MG63 (cell line): ENCODE data around the gene SIRT2. TPM values are rescaled to one million over a fixed set of nuclear protein-coding genes. Genes with fewer than 3 reads are reported as not detected.

Source experiments
- DNase-seq: peaks from one replicate; pipeline ENCODE4 v3.0.0-alpha.2; 2020
- H3K27me3 ChIP-seq: fragments of 250-450 bp; sonication (Bioruptor Pico); 2 replicates; pipeline ENCODE4 v1.5.1; 2020; ENCODE audit warnings: mild to moderate bottlenecking, moderate library complexity
- H3K36me3 ChIP-seq: fragments of 250-450 bp; sonication (Bioruptor Pico); 2 replicates; pipeline ENCODE4 v1.5.1; 2020; ENCODE audit warnings: mild to moderate bottlenecking, moderate library complexity
- H3K4me3 ChIP-seq: fragments of 250-450 bp; sonication (Bioruptor Pico); 2 replicates; pipeline ENCODE4 v1.5.1; 2020; ENCODE audit warnings: mild to moderate bottlenecking, moderate library complexity
- H3K9me3 ChIP-seq: fragments of 250-450 bp; sonication (Bioruptor Pico); 2 replicates; pipeline ENCODE4 v1.5.1; 2020; ENCODE audit warnings: mild to moderate bottlenecking, moderate library complexity
- total RNA-seq: library from RNA; depleted of rRNA; stranded (reverse); fragments of >200 nt; shearing (Covaris generic); gene quantifications from 2 replicates; pipeline ENCODE4 v1.2.3, GENCODE V29; 2014; ENCODE audit warnings: low replicate concordance

The SIRT2 gene
- total RNA-seq, 1 experiment from 2014 or later = 72.9 TPM

GRCh38 chr19:38928391-38929001, 29.1 kb upstream of the SIRT2 start:
- Histone ChIP-seq H3K27me3 (no peaks in the 10 kb centered on the region), H3K9me3 (no peaks in the 10 kb centered on the region; the same call in 1 of the 2 replicates), H3K36me3 (peaks cover 63% of the 10 kb centered on the region), H3K4me3 (no peak overlapping the region)
- DNase-seq = no peak

GRCh38 chr19:38924388-38924787, 25.0 kb upstream of the SIRT2 start:
- Histone ChIP-seq H3K4me3 (no peak overlapping the region), H3K9me3 (no peaks in the 10 kb centered on the region), H3K36me3 (peaks cover 49% of the 10 kb centered on the region), H3K27me3 (no peaks in the 10 kb centered on the region)
- no peak for DNase-seq

- Histone ChIP-seq H3K27me3 (no peaks in the 10 kb centered on the region), H3K4me3 (no peak overlapping the region), H3K36me3 (peaks cover 36% of the 10 kb centered on the region), H3K9me3 (no peaks in the 10 kb centered on the region)
- DNase-seq = no peak
Measured at GRCh38 chr19:38922482-38922881, 23.1 kb upstream of the SIRT2 start.

- no peaks in the 10 kb centered on the region for H3K9me3 ChIP-seq
- no peak overlapping the region for H3K4me3 ChIP-seq
- no peak for DNase-seq
- H3K27me3 ChIP-seq = no peaks in the 10 kb centered on the region
- peaks cover 36% of the 10 kb centered on the region for H3K36me3 ChIP-seq
Measured at GRCh38 chr19:38921420-38922274, 22.2 kb upstream of the SIRT2 start.

GRCh38 chr19:38920602-38921419, 21.4 kb upstream of the SIRT2 start:
- Histone ChIP-seq H3K9me3 (no peaks in the 10 kb centered on the region), H3K27me3 (no peaks in the 10 kb centered on the region), H3K4me3 (no peak overlapping the region), H3K36me3 (peaks cover 28% of the 10 kb centered on the region)
- no peak for DNase-seq

GRCh38 chr19:38919837-38920601, 20.6 kb upstream of the SIRT2 start:
- no peak for DNase-seq
- Histone ChIP-seq H3K27me3 (no peaks in the 10 kb centered on the region), H3K36me3 (peaks cover 20% of the 10 kb centered on the region), H3K4me3 (no peak overlapping the region), H3K9me3 (no peaks in the 10 kb centered on the region)

GRCh38 chr19:38918526-38918925, 19.1 kb upstream of the SIRT2 start:
- peaks cover 10% of the 10 kb centered on the region for H3K36me3 ChIP-seq
- H3K27me3 ChIP-seq = no peaks in the 10 kb centered on the region
- H3K9me3 ChIP-seq = no peaks in the 10 kb centered on the region

GRCh38 chr19:38917921-38918491, 18.6 kb upstream of the SIRT2 start:
- peak; percentile 22 for DNase-seq
- no peak overlapping the region for H3K4me3 ChIP-seq
- H3K27me3 ChIP-seq = no peaks in the 10 kb centered on the region
- H3K9me3 ChIP-seq = no peaks in the 10 kb centered on the region
- peaks cover 10% of the 10 kb centered on the region for H3K36me3 ChIP-seq

More at GRCh38 chr19:38918526-38918925, 19.1 kb upstream of the SIRT2 start:
- no peak for DNase-seq
- no peak overlapping the region for H3K4me3 ChIP-seq

GRCh38 chr19:38917516-38917915, 18.1 kb upstream of the SIRT2 start:
- no peak overlapping the region for H3K4me3 ChIP-seq
- DNase-seq = no peak
- no peaks in the 10 kb centered on the region for H3K27me3 ChIP-seq
- peaks cover 9% of the 10 kb centered on the region for H3K36me3 ChIP-seq
- no peaks in the 10 kb centered on the region for H3K9me3 ChIP-seq

- Histone ChIP-seq H3K27me3 (no peaks in the 10 kb centered on the region), H3K9me3 (no peaks in the 10 kb centered on the region), H3K36me3 (no peaks in the 10 kb centered on the region; the same call in 1 of the 2 replicates), H3K4me3 (no peak overlapping the region)
- DNase-seq = no peak
Measured at GRCh38 chr19:38915329-38916321, 16.2 kb upstream of the SIRT2 start.

- H3K36me3 ChIP-seq = no peaks in the 10 kb centered on the region; the same call in 1 of the 2 replicates
- DNase-seq = no peak
- no peak overlapping the region for H3K4me3 ChIP-seq
- no peaks in the 10 kb centered on the region for H3K9me3 ChIP-seq
- H3K27me3 ChIP-seq = no peaks in the 10 kb centered on the region
Measured at GRCh38 chr19:38913958-38914357, 14.5 kb upstream of the SIRT2 start.

GRCh38 chr19:38912600-38913514, 13.4 kb upstream of the SIRT2 start:
- no peaks in the 10 kb centered on the region for H3K27me3 ChIP-seq
- no peak overlapping the region for H3K4me3 ChIP-seq
- no peaks in the 10 kb centered on the region; the same call in 1 of the 2 replicates for H3K36me3 ChIP-seq
- DNase-seq = peak; percentile 40
- H3K9me3 ChIP-seq = no peaks in the 10 kb centered on the region

GRCh38 chr19:38911388-38912001, 12.1 kb upstream of the SIRT2 start:
- no peaks in the 10 kb centered on the region for H3K9me3 ChIP-seq
- DNase-seq = no peak
- H3K36me3 ChIP-seq = peaks cover 11% of the 10 kb centered on the region
- no peak overlapping the region for H3K4me3 ChIP-seq
- H3K27me3 ChIP-seq = no peaks in the 10 kb centered on the region

GRCh38 chr19:38910488-38910887, 11.1 kb upstream of the SIRT2 start:
- no peaks in the 10 kb centered on the region for H3K27me3 ChIP-seq
- peaks cover 11% of the 10 kb centered on the region for H3K36me3 ChIP-seq
- DNase-seq = no peak
- H3K9me3 ChIP-seq = no peaks in the 10 kb centered on the region
- no peak overlapping the region for H3K4me3 ChIP-seq
